GM19395 (cell line): ENCODE measurements around the gene ZNF565.
A peak's percentile ranks its signal among the peaks of the same experiment; 100 is the strongest.
"Not testable (repeated sequence)": the region's sequence is repeated elsewhere in the genome, so short reads cannot be mapped to it uniquely, and the experiment has no call there.

Experiments
- ATAC-seq: cut with Tn5 transposase; IDR thresholded peaks from one replicate; pipeline ENCODE4 v1.9.1; 2021; ENCODE audit warnings: mild to moderate bottlenecking, moderate library complexity; ENCODE audit not compliant: unreplicated experiment

ZNF565 gene

GRCh38 chr19:36215276-36216123 is 1.0 kb upstream of the ZNF565 start:
- ATAC-seq = peak; percentile 11

GRCh38 chr19:36212895-36213294 is 1.6 kb downstream of the ZNF565 start:
- no peak for ATAC-seq

GRCh38 chr19:36210497-36210896 is 4.0 kb downstream of the ZNF565 start:
- no peak for ATAC-seq

- ATAC-seq = no peak
Measured at GRCh38 chr19:36209372-36209771, 5.1 kb downstream of the ZNF565 start.

- peak; percentile 58 for ATAC-seq
Measured at GRCh38 chr19:36207605-36208252, 6.7 kb downstream of the ZNF565 start.

- no peak for ATAC-seq
Measured at GRCh38 chr19:36203293-36203692, 11.2 kb downstream of the ZNF565 start.

- ATAC-seq = no peak
Measured at GRCh38 chr19:36201684-36202083, 12.8 kb downstream of the ZNF565 start.

- ATAC-seq = no peak
Measured at GRCh38 chr19:36198119-36198518, 16.3 kb downstream of the ZNF565 start.

- ATAC-seq = no peak
Measured at GRCh38 chr19:36196249-36196648, 18.2 kb downstream of the ZNF565 start.

- ATAC-seq = not testable (repeated sequence)
Measured at GRCh38 chr19:36186722-36187121, 27.7 kb downstream of the ZNF565 start.

- ATAC-seq = no peak
Measured at GRCh38 chr19:36183245-36183628, 31.2 kb downstream of the ZNF565 start.

- ATAC-seq = no peak
Measured at GRCh38 chr19:36182612-36183244, 31.7 kb downstream of the ZNF565 start.

- not testable (repeated sequence) for ATAC-seq
Measured at GRCh38 chr19:36179077-36179476, 35.4 kb downstream of the ZNF565 start.

- not testable (repeated sequence) for ATAC-seq
Measured at GRCh38 chr19:36173846-36174245, 40.6 kb downstream of the ZNF565 start.

GRCh38 chr19:36172852-36173251 is 41.6 kb downstream of the ZNF565 start:
- no peak for ATAC-seq

- no peak for ATAC-seq
Measured at GRCh38 chr19:36169084-36169760, 45.2 kb downstream of the ZNF565 start.

- ATAC-seq = no peak
Measured at GRCh38 chr19:36163813-36164212, 50.7 kb downstream of the ZNF565 start.

GRCh38 chr19:36160821-36161596 is 53.5 kb downstream of the ZNF565 start:
- no peak for ATAC-seq

GRCh38 chr19:36153126-36153525 is 61.3 kb downstream of the ZNF565 start:
- no peak for ATAC-seq

GRCh38 chr19:36152352-36153091 is 61.9 kb downstream of the ZNF565 start, which contains the start of gene COX7A1:
COX7A1 (minus strand) TSS chr19:36152447; CDS start chr19:36152407, 40 bp downstream.
- no peak for ATAC-seq
